UCSD-AML1 (cell line): ENCODE measurements around the gene NQO1.
"Not testable (repeated sequence)": the region's sequence is repeated elsewhere in the genome, so short reads cannot be mapped to it uniquely, and the experiment has no call there.

Experiments
- DNase-seq: peaks from one replicate; lab custom pipeline; 2025; ENCODE audit not compliant: unreplicated experiment; lab: John Stamatoyannopoulos, UW

NQO1 gene

DNA sequence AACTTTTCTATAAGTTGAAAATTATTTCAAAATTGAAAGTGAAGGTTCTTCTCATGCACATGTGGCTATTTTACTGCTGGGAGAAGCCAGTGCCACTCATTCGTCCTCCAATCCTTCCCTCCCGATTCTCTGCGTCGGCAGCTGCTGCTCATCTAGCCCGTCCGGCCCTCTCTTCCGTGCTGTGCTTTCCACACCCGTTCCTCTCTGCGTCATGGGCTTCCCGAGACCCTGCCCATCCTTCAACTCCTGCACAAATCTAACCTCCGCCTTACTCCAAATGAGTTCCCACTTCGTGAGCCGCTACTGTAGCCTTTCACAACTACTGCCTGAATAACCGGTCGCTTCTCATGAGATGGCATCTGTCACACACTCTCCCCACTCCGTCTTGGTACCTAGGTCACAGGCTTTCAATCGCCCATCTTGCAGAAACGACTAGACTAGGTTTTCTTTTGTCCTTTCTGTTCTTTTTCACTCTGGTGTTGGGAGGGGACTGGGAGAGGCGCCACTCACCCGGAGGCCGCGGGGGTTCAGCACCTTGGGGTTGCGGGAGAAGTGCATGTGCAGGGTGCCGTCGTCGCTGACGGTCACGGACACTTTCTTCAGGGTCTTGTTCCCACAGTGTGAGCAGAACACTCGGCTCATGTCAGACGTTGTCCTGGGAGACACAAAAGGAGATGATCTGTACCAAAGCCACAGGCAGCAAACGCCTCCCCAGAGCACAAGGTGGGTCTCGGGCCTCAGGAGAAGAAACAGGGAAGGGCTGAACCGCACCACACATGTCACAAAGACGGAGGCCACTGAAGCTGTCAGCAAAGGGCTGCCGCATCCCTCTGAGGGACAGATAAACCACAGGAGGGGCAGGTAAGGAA is 18.2 kb upstream of the NQO1 start:
- no peak for DNase-seq

DNA sequence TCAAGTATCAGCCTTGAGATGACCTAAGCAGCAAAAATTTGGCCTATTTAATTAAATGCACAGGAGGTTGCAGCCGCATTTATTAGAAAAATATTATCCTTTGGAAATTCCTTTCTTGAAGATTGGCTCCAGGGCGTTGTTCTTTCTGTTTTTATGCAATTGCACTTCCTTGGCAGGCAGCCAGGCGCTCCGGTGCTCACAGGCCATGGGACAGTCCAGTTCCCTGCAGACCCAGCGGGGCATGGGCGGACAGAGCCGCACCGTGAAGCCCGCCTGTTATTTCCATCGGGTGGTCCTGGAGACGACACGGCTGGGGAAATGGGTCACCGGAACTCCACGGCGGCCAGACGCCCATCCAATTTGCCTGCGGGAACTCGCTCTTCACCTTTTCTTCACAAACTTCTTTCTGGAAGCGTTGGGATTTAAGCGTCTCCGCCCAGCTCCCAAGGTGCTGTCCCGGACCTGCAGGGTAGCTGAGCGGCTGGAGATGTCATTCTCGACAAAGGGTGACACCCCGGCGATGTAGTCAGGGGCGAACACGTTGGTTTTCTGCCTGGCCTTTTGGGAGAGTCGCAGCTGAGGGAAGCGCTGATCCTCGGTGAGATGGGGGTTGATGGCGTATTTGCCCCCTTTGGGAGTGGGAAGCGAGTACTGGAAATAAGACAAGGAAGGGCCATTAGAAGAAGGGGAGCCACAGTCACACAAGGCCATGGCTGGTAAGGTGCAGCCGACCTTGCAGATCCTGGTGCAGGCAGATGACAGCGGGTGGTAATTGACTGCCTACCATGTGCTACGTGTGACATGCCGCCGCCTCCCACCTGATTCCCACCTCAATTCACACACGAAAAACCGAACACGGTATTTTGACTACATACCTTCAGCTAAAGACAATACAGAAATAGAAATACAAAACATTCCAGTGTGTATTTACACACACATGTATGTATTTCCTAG is 15.9 kb upstream of the NQO1 start:
- no peak for DNase-seq

DNA sequence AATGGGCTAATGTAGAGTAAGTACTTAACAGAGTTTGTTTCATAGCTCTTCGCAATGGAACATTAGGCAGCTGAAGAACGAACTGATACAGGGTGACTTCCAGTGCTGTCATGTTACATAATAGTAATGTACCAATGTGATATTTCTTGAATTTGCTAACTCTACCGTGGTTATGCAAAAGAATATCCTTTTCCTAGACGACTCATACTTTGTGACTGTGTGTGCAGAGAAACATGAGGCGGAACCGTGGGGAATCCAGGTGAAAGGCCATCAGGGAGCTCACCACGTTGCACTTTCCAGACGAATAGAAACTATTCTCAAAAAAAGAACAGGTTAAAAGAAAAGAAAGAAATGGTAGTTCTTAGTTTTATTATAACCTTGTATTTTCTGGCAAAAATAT is 15.2 kb upstream of the NQO1 start:
- DNase-seq: no peak

DNA sequence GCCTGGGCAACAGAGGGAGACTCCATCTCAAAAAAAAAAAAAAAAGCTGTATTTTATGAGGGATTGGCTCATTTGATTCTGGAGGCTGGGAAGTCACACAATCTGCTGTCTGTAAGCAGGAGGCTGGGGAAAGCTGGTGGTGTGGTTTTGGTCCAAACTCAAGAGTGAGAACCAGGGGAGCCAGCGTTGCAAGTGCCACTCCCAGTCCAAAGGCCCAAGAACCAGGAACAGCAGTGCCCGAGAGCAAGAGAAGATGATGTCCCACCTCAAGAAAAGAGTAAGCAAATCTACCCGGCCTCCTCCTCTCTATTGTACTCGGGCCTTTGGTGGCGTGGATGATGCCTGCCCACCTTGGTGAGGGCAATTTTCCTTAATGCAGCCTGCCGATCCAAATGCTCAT is 5.7 kb upstream of the NQO1 start:
- no peak for DNase-seq

DNA sequence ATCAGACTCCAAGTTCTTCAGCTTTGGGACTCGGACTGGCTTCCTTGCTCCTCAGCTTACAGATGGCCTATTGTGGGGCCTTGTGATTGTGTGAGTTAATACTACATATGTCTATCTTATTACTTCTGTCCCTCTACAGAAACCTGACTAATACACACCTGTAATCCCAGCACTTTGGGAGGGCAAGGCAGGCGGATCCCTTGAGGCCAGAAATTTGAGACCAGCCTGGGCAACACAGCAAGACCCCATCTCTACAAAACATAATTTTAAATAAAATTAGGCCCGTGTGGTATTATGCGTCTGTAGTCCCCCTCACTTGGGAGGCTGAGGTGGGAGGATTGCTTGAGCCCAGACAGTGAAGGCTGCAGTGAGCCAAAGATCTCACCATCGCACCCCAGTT is 4.9 kb upstream of the NQO1 start:
- DNase-seq: not testable (repeated sequence)

DNA sequence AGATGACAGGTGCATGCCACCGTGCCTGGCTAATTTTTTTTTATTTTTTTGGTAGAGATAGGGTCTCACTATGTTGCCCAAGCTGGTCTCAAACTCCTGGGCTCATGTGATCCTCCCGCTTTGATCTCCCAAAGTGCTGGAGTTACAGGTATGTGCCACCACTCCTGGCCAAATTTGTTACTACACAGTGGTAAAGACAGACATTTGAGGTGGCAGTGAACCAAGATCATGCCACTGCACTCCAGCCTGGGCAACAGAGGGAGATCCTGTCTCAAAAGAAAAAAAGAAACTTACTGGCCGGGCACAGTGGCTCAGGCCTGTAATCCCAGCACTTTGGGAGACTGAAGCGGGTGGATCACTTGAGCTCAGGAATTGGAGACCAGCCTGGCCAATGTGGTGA is 2.7 kb upstream of the NQO1 start:
- DNase-seq: not testable (repeated sequence)

DNA sequence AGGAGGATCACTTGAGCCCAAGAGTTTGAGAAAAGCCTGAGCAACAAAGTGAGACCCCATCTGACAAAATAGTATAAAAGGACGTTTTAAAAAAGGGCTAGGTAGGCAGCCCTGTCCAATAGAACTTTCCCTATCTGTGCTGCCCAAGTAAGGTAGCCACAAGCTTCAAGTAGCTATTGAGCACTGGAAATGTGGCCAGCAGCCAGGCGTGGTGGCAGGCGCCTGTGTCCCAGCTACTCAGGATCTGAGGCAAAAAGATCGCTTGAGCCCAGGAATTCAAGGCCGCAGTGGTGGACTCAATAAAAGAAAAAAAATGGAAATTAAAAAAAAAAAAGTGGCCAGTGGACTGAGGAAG is 1.5 kb upstream of the NQO1 start:
- no peak for DNase-seq

DNA sequence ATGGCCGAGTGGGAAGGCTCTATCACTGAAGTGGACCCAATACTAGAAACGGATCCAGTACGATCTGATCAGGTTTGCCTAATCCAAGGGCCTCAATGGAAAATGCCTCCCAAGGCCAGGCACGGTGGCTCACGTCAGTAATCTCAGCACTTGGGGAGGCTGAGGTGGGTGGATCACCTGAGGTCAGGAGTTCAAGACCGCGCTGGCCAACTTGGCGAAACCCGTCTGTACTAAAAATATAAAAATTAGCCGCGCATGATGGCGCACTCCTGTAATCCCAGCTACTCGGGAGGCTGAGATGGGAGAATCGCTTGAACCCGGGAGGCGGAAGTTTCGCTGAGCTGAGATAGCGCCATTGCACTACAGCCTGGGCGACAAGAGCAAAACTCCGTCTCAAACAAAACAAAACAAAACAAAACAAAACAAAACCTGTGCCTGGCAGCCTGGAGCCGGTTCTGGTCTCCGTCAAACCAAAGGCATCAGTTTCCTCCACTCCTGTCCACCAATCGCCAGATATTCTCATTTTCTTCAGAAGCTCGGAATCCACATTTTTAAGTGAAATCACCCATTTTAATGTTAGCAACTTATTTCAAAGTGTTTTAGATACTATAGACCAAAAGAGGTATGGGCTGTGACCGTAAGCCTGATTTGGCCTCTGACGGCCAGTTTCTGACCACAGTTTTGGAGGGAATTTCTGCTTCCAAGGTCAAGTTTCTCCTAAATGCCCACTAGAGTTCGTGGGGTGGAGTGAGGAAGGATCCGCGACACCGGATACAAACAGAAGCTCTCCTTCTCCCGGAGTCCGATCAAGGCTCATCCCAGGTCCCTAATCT is 664 bp downstream of the NQO1 start:
- no peak for DNase-seq

DNA sequence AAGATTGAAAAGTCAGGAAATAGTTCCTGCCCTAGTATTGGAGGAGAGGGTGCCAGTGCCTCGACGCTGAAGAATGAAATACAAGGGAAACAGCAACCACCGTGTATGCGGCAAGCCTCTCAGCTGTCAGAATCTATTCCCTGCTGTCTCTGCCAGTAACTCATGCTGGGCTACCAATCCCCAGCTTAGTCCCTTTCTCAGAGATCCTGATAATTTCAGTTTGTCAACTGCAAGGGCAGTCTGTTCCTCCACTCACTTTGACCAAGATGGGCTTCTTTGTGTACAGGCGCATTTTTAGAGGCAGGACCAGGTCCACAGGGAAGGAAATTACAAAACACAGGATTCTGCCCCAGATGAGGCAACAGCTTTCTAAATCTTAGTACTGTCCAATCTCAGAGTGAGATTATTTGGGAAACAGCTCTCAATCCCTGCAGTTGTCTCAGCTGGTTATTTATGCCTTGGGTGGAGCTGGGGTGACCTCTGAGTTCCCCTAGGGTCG is 1.3 kb downstream of the NQO1 start:
- DNase-seq: no peak

DNA sequence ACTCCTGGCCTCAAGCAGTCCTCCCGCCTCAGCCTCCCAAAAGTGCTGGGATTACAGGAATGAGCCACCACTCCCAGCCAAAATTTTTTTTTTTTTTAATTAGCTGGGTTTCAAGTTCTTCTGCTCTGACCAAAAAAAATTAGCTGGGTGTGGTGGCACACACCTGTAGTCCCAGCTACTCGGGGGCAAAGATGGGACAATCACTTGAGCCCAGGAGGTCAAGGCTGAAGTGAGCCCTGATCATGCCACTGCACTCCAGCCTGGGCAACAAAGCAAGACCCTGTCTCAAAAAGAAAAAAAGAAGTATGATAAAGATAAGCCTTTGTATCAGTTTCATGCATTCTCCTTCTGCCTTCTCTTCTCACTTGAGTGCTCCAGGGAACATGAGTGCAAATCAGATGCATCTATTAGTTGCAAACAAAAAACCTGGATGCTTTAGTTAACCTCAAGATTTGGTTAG is 1.9 kb downstream of the NQO1 start:
- DNase-seq: no peak

DNA sequence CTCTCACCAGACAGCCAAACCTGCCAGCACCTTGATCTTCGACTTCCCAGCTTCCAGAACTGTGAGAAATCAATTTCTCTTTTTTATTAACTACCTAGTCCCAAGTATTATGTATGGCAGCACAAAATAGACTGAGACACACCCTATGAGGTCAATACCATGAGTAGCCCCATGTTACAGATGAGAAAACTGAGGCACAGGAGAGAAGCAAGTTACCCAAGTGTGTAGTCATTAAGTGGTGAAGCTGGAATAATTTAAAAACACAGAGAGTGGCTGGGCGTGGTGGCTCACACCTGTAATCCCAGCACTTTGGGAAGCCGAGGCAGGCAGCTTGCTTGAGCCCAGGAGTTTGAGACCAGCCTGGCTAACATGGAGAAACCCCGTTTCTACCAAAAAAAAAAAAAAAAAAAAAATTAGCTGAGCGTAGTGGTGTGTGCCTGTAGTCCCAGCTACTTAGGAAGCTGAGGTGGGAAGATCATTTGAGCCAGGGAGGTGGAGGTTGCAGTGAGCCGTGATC is 4.9 kb downstream of the NQO1 start:
- no peak for DNase-seq

DNA sequence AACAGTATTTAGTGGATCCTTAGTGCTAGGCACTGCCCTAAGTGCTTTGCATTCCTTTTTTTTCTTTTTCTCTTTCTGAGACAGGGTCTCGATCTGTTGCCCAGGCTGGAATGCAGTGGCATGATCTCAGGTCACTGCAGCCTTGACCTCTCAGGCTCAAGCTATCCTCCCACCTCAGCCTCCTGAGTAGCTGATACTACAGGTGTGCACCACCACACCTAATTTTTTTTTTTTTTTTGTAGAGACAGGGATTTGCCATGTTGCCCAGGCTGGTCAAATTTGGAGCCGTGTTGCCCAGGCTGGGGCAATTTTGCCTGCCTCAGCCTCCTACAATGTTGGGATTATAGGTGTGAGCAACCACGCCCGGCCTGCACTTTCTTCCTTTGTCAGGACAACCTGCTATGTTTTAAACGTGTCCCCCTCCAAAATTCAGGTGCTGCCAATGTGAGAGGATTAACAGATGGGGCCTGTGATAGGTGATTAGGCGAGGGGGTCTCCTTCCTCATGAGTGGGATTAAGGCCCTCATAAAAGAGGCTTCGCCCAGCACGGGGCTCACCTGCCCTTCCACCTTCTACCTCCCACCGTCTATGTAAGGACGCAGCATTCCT is 5.4 kb downstream of the NQO1 start:
- no peak for DNase-seq

DNA sequence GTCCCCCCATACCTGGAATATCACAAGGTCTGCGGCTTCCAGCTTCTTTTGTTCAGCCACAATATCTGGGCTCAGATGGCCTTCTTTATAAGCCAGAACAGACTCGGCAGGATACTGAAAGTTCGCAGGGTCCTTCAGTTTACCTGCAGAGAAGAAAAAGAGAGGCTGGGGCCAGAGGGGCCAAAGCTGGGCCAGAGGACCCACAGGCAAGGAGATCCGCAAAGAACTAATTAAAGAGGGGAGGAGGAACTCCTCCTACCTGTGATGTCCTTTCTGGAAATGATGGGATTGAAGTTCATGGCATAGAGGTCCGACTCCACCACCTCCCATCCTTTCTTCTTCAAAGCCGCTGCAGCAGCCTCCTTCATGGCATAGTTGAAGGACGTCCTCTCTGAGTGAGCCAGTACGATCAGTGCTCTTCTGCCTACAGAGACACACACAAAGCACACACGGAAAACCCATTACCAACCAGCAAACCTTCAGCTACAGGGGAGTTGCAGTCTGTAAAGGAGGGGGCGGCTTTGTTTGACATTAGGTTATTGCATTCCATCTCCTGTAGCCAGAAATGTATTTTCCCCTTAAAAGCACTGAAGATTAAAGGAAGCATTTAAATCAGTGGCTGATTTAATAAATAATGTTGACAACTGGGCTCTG is 8.1 kb downstream of the NQO1 start:
- no peak for DNase-seq

DNA sequence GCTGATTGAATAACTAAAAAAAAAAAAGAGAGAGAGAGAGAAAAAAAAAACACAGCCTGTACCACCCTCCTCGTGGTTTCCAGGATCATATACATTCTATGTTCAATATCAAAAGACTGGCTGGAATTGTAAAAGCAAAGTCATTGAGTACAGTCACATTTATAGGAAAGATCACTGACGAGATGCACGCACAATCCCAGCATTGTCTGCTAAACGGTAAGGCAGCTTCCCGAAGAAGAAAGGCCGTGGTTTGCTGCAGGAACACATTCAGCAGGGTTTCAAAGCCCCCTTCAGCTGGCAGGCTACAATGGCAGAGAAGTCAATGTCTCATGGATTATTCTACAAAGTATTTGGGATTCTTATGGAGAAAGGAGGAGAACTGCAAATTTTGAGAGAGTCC is 9.3 kb downstream of the NQO1 start:
- DNase-seq: no peak

DNA sequence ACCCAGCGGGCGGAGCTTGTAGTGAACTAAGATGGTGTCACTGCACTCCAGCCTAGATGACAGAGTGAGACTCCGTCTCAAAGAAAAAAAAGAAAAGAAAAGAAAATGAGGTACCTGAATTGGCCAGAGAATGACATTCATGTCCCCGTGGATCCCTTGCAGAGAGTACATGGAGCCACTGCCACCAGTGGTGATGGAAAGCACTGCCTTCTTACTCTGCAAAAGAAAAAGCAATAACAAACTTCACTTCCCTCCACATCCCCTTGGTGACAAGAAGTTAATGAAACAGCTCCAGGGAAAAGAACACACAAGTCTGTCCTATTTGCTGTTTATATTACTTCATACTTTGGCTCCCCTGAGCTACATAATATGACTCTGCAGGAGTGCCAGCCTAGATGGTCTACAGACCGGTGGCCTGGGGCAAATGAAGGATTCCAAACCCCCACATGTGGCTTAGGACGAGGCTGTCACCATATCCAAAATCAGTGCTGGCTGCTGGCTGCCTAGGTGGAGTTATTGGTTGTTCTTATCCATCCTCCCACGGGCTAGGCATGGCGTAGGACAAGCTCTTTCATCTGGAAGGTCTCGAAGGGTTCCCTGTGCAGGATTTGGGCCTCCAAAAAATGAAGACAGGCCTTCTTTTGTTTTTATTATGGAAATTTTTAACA is 13.3 kb downstream of the NQO1 start:
- no peak for DNase-seq

DNA sequence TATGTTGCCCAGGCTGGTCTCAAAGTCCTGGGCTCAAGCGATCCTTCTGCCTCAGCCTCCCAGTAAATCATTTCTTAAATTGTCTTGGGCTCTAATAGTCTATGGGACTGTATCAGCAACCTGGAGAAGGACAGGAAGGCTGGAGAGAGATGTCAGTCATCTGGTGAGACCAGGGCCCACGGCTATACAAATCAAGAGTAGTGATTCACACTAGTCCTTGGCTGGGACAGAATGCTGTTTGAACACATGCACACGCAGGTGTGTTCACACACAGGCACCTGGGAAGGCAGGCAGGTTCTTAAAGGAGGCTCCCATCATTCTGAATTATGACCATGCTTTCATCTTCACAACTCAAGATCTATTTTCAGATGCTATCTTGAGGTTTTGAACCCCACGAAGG is 14.1 kb downstream of the NQO1 start:
- DNase-seq: no peak

DNA sequence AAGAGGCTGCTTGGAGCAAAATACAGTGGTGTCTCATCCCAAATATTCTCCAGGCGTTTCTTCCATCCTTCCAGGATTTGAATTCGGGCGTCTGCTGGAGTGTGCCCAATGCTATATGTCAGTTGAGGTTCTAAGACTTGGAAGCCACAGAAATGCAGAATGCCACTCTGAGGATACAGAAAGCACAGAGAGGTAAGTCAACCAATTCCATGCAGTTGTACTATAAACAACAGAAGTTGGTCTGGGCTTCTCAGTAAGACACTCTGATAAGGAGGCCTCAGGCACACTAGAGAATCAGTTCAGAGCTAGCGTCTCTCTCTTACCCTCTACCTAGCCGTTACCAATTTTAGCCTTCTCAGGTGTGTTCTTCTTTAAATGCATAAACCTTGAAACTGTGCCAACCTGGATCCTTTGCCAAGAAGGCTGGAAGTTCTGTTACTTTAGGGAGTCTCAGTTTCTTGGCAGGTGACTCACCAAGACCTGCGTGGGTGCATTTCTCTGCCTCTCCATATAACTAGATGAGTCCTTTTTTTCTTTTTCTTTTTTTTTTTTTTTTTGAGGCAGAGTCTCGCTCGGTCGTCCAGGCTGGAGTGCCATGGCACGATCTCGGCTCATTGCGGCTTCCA is 15.1 kb downstream of the NQO1 start:
- DNase-seq: no peak

DNA sequence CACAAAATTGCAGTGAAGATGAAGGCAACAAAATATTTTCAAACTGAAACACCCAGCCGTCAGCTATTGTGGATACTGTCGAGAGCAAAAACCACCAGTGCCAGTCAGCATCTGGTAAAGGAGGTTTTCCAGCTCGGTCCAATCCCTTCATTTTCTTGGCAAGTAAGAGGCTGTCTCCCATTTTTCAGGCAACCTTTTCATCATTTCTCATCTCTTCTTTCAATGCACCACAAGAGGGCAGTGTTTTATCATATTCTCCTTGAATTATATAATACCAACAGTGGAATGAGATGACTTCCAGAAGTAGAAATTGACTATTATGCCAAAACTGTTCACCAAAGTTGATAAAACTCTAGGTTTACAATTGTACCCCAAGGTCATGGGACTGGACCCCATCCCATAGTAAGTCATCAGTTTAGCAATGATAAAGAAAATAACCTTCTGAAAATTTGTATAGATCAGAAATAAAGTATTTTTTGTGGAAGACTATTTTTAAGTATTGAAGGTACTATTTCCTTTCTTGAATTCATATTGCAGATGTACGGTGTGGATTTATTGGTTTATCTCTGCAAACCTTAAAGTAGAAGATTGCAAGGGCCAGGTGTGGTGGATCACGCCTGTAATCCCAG is 16.8 kb downstream of the NQO1 start:
- DNase-seq: no peak
